Osteocyte (in vitro differentiated cells): ENCODE results near the gene ATRX. TPM values are rescaled to one million over a fixed set of nuclear protein-coding genes. Genes with fewer than 3 reads are reported as not detected.
"Not testable (repeated sequence)": the region's sequence is repeated elsewhere in the genome, so short reads cannot be mapped to it uniquely, and the experiment has no call there.

ENCODE experiments used
- DNase-seq: peaks from one replicate; pipeline ENCODE4 v3.0.0; 2021; ENCODE audit warnings: mixed read lengths; ENCODE audit not compliant: unreplicated experiment; ENCODE audit errors: extremely low spot score
- H3K27ac Mint-ChIP-seq: one replicate; pipeline ENCODE4 v1.8.0; 2021; ENCODE audit warnings: mild to moderate bottlenecking, mixed read lengths; ENCODE audit not compliant: unreplicated experiment
- H3K27me3 Mint-ChIP-seq: one replicate; pipeline ENCODE4 v1.8.0; 2021; ENCODE audit warnings: mixed read lengths; ENCODE audit not compliant: unreplicated experiment
- H3K36me3 Mint-ChIP-seq: one replicate; pipeline ENCODE4 v1.8.0; 2021; ENCODE audit warnings: mixed read lengths; ENCODE audit not compliant: unreplicated experiment
- H3K4me1 Mint-ChIP-seq: one replicate; pipeline ENCODE4 v1.8.0; 2021; ENCODE audit warnings: mixed read lengths; ENCODE audit not compliant: unreplicated experiment
- H3K4me3 Mint-ChIP-seq: one replicate; pipeline ENCODE4 v1.8.0; 2021; ENCODE audit warnings: mild to moderate bottlenecking, moderate library complexity, mixed read lengths; ENCODE audit not compliant: unreplicated experiment
- H3K9me3 Mint-ChIP-seq: one replicate; pipeline ENCODE4 v1.8.0; 2021; ENCODE audit warnings: mixed read lengths; ENCODE audit not compliant: unreplicated experiment
- CTCF ChIP-seq: fragments of 200-600 bp; sonication (generic); IDR thresholded peaks from 2 replicates; pipeline ENCODE4 v1.5.0; 2021; ENCODE audit warnings: antibody characterized with exemption, mild to moderate bottlenecking, moderate library complexity
- total RNA-seq: library from RNA; stranded (reverse); gene quantifications from 2 replicates; pipeline ENCODE4 v1.2.1, GENCODE V29; 2021

ATRX gene
- total RNA-seq, 1 donor from 2014 or later: 102 TPM

GRCh38 chrX:77561372-77561771 is 224.6 kb downstream of the ATRX start:
- H3K36me3 Mint-ChIP-seq: peaks cover 6% of the 10 kb centered on the region
- no peak overlapping the region for H3K4me3 Mint-ChIP-seq
- no peak for TF ChIP-seq CTCF
- H3K9me3 Mint-ChIP-seq: peaks cover 12% of the 10 kb centered on the region
- no peaks in the 10 kb centered on the region for H3K4me1 Mint-ChIP-seq
- DNase-seq: no peak
- no peak overlapping the region for H3K27ac Mint-ChIP-seq
- no peaks in the 10 kb centered on the region for H3K27me3 Mint-ChIP-seq

- H3K27ac Mint-ChIP-seq: no peak overlapping the region
- peaks cover 23% of the 10 kb centered on the region for H3K9me3 Mint-ChIP-seq
- H3K4me3 Mint-ChIP-seq: no peak overlapping the region
- no peaks in the 10 kb centered on the region for H3K27me3 Mint-ChIP-seq
- no peak for DNase-seq
- H3K4me1 Mint-ChIP-seq: no peaks in the 10 kb centered on the region
- no peak for TF ChIP-seq CTCF
- peaks cover 8% of the 10 kb centered on the region for H3K36me3 Mint-ChIP-seq
Measured at GRCh38 chrX:77556276-77556675, 229.7 kb downstream of the ATRX start.

- peaks cover 10% of the 10 kb centered on the region for H3K36me3 Mint-ChIP-seq
- peaks cover 20% of the 10 kb centered on the region for H3K9me3 Mint-ChIP-seq
- H3K27ac Mint-ChIP-seq: no peak overlapping the region
- no peak overlapping the region for H3K4me3 Mint-ChIP-seq
- no peak for TF ChIP-seq CTCF
- no peaks in the 10 kb centered on the region for H3K27me3 Mint-ChIP-seq
- DNase-seq: no peak
- H3K4me1 Mint-ChIP-seq: peaks cover 1% of the 10 kb centered on the region
Measured at GRCh38 chrX:77548751-77549150, 237.3 kb downstream of the ATRX start.

GRCh38 chrX:77539778-77540177 is 246.2 kb downstream of the ATRX start:
- H3K36me3 Mint-ChIP-seq: peaks cover 32% of the 10 kb centered on the region
- H3K4me3 Mint-ChIP-seq: not testable (repeated sequence)

GRCh38 chrX:77531261-77531660 is 254.8 kb downstream of the ATRX start:
- H3K4me3 Mint-ChIP-seq, H3K27me3 Mint-ChIP-seq, H3K4me1 Mint-ChIP-seq, DNase-seq, H3K27ac Mint-ChIP-seq: not testable (repeated sequence)
- peaks cover 27% of the 10 kb centered on the region for H3K9me3 Mint-ChIP-seq
- peaks cover 11% of the 10 kb centered on the region for H3K36me3 Mint-ChIP-seq

More at GRCh38 chrX:77539778-77540177, 246.2 kb downstream of the ATRX start:
- H3K27ac Mint-ChIP-seq, DNase-seq, H3K27me3 Mint-ChIP-seq, H3K4me1 Mint-ChIP-seq: not testable (repeated sequence)
- peaks cover 34% of the 10 kb centered on the region for H3K9me3 Mint-ChIP-seq

- no peaks in the 10 kb centered on the region for H3K27me3 Mint-ChIP-seq
- no peak for DNase-seq
- H3K36me3 Mint-ChIP-seq: peaks cover 13% of the 10 kb centered on the region
- no peak for TF ChIP-seq CTCF
- no peak overlapping the region for H3K4me3 Mint-ChIP-seq
- H3K9me3 Mint-ChIP-seq: peaks cover 29% of the 10 kb centered on the region
- no peak overlapping the region for H3K27ac Mint-ChIP-seq
- no peaks in the 10 kb centered on the region for H3K4me1 Mint-ChIP-seq
Measured at GRCh38 chrX:77528034-77528433, 258.0 kb downstream of the ATRX start.
